ENCODE measurements around the gene NFIX.

GRCh38 chr19:13014921-13015280, 19.6 kb downstream of the NFIX start:
- TF ChIP-seq POLR2A (IDR thresholded peaks at IDR 0.05) = no peak
- TF ChIP-seq CTCF (IDR thresholded peaks at IDR 0.05) = no peak
